Glutamatergic neuron (in vitro differentiated cells): ENCODE data around the gene IRF1. TPM values are rescaled to one million over a fixed set of nuclear protein-coding genes. Genes with fewer than 3 reads are reported as not detected.

Source experiments
- DNase-seq: peaks from one replicate; pipeline ENCODE4 v3.0.0; 2022
- H3K27ac Mint-ChIP-seq: one replicate; pipeline ENCODE4 v1.8.0; 2020; ENCODE audit warnings: mild to moderate bottlenecking, mixed read lengths, inconsistent platforms; ENCODE audit not compliant: unreplicated experiment
- H3K27me3 Mint-ChIP-seq: one replicate; pipeline ENCODE4 v1.8.0; 2020; ENCODE audit warnings: mild to moderate bottlenecking, moderate library complexity, mixed read lengths, inconsistent platforms; ENCODE audit not compliant: unreplicated experiment
- H3K36me3 Mint-ChIP-seq: one replicate; pipeline ENCODE4 v1.8.0; 2020; ENCODE audit warnings: mild to moderate bottlenecking, mixed read lengths, inconsistent platforms; ENCODE audit not compliant: unreplicated experiment
- H3K4me1 Mint-ChIP-seq: one replicate; pipeline ENCODE4 v1.8.0; 2020; ENCODE audit warnings: mild to moderate bottlenecking, low read depth, mixed read lengths, inconsistent platforms; ENCODE audit not compliant: unreplicated experiment
- H3K4me3 Mint-ChIP-seq: one replicate; pipeline ENCODE4 v1.8.0; 2020; ENCODE audit warnings: mild to moderate bottlenecking, mixed read lengths, inconsistent platforms; ENCODE audit not compliant: unreplicated experiment
- H3K9me3 Mint-ChIP-seq: one replicate; pipeline ENCODE4 v1.8.0; 2020; ENCODE audit warnings: mild to moderate bottlenecking, moderate library complexity, mixed read lengths, inconsistent platforms; ENCODE audit not compliant: unreplicated experiment
- total RNA-seq: library from RNA; stranded (reverse); fragmentation: NEBNext Ultra II Directional; extraction: Animal tissue kit (Norgen Biotek cat#: 25700); gene quantifications from one replicate; pipeline ENCODE4 v1.2.1, GENCODE V29; 2021; ENCODE audit not compliant: unreplicated experiment
- TF ChIP-seq, protein P1 (sequence below): fragments of 200-600 bp; sonication (generic); IDR thresholded peaks from one replicate; pipeline ENCODE4 v1.5.0; 2021; ENCODE audit not compliant: partially characterized antibody, unreplicated experiment

Gene IRF1
- total RNA-seq, 1 donor from 2014 or later, result 2.8 TPM

DNA sequence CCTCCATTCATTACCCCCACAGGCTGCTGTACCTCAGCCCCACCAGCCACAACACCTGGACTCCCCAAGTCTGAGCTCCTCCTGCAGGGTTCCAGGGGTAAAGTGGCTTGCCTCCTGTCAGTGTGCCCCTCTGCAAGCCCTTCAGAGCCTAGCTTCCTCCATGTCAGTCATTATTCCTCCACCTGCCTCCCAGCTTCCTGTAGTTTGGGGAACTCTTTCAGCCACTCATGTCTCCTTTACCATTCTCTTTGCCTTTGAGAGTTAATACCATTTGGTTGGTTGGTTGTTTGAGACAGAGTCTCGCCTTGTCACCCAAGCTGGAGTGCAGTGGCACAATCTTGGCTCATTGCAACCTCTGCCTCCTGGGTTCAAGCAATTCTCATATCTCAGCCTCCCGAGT lies 36.2 kb downstream of the IRF1 start:
- Mint-ChIP-seq H3K27ac (no peak overlapping the region), H3K36me3 (no peaks in the 10 kb centered on the region), H3K4me3 (no peak overlapping the region), H3K4me1 (peaks cover 12% of the 10 kb centered on the region), H3K9me3 (peaks cover 5% of the 10 kb centered on the region), H3K27me3 (peaks cover 2% of the 10 kb centered on the region)
- DNase-seq, result no peak
- TF ChIP-seq, protein P1, sequence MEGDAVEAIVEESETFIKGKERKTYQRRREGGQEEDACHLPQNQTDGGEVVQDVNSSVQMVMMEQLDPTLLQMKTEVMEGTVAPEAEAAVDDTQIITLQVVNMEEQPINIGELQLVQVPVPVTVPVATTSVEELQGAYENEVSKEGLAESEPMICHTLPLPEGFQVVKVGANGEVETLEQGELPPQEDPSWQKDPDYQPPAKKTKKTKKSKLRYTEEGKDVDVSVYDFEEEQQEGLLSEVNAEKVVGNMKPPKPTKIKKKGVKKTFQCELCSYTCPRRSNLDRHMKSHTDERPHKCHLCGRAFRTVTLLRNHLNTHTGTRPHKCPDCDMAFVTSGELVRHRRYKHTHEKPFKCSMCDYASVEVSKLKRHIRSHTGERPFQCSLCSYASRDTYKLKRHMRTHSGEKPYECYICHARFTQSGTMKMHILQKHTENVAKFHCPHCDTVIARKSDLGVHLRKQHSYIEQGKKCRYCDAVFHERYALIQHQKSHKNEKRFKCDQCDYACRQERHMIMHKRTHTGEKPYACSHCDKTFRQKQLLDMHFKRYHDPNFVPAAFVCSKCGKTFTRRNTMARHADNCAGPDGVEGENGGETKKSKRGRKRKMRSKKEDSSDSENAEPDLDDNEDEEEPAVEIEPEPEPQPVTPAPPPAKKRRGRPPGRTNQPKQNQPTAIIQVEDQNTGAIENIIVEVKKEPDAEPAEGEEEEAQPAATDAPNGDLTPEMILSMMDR, result no peak

DNA sequence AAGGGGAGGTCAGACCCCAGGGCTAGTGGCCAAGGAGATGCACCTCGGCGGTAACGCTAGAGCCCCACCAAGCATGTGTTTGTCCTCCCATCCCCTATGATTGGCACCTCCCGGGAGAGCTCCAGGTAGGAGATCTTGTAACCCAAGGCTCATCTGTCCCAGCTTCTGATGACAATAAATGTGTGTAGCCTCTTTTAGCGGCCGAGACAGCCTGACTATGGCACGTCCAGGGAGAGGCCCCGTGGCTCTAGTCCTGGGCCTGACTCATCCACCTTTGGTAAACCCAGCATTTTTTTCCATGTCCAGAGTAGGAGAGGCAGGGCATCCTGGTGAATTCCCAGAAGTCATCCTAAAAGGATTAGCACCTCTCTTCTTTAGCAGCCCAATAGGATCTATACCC lies 39.2 kb downstream of the IRF1 start:
- Mint-ChIP-seq H3K4me3 (no peak overlapping the region), H3K36me3 (no peaks in the 10 kb centered on the region), H3K4me1 (peaks cover 6% of the 10 kb centered on the region), H3K27me3 (no peaks in the 10 kb centered on the region), H3K27ac (no peak overlapping the region), H3K9me3 (peaks cover 6% of the 10 kb centered on the region)
- DNase-seq, result no peak
- TF ChIP-seq, protein P1, result no peak

DNA sequence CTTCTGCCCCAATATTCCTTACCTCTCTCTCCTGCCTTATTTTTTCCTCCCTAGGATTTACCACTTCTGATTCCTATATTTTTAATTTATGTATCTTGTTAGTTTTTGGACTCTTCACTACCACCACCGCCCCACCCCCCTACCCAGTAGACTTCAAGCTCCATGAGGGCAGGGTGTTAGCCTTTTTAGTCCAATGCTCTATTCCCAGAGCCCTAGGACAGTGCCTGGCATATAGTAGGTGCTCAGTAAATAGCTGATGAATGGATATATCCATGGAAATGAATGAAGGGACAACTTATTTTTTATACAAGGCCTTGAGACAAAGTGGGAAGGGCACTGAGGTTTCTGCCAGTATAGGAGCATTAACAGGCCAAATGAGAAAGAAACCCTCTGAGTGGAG lies 41.5 kb downstream of the IRF1 start:
- TF ChIP-seq, protein P1, result no peak
- Mint-ChIP-seq H3K36me3 (no peaks in the 10 kb centered on the region), H3K27ac (no peak overlapping the region), H3K27me3 (peaks cover 4% of the 10 kb centered on the region), H3K9me3 (peaks cover 8% of the 10 kb centered on the region), H3K4me3 (no peak overlapping the region), H3K4me1 (no peaks in the 10 kb centered on the region)
- DNase-seq, result no peak

DNA sequence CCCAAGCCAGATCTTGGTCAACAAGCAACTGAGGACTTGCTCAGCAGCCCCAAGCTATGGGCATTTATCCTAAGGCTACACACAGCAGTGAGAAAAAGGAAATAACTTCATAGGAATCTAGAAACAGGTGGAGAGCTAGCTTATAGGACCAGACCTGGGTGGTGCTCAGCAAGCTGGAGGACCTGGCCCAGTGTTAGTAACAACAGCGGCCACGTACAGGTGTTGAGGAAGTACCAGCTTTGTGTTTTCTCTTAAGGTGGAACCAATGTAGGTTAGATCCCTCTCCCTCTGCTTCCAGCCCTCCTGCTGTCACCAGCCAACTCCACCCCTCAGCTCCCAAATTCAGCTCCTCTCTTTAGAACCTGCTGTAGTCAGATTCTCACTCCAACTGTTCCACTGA lies 43.4 kb downstream of the IRF1 start:
- peaks cover 8% of the 10 kb centered on the region for H3K9me3 Mint-ChIP-seq
- no peak overlapping the region for H3K27ac Mint-ChIP-seq
- H3K36me3 Mint-ChIP-seq, result no peaks in the 10 kb centered on the region
- peaks cover 5% of the 10 kb centered on the region for H3K27me3 Mint-ChIP-seq
- no peak for DNase-seq
- TF ChIP-seq, protein P1, result no peak
- no peaks in the 10 kb centered on the region for H3K4me1 Mint-ChIP-seq
- H3K4me3 Mint-ChIP-seq, result no peak overlapping the region

DNA sequence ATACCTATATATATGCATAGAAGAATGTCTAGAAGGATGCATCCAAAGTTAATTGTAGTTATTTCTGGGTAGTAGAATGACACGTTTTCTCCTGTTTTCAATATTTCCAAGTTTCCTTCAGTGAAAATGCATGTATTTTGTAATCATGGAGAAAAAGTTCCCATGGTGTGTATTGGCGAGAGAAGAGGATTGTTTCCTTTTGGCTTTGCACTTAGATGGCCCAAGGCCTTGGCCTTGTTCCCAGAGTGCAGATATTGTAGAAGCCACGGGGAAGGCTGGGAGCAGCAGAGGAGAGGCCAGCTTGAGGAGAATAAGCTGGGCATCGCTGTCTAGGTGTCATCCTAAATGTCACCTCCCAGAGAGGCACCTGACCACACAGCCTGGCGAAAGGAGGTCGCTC lies 44.0 kb downstream of the IRF1 start:
- TF ChIP-seq, protein P1, result no peak
- no peaks in the 10 kb centered on the region for H3K36me3 Mint-ChIP-seq
- H3K27me3 Mint-ChIP-seq, result peaks cover 7% of the 10 kb centered on the region
- no peak for DNase-seq
- peaks cover 8% of the 10 kb centered on the region for H3K9me3 Mint-ChIP-seq
- H3K4me1 Mint-ChIP-seq, result no peaks in the 10 kb centered on the region
- H3K4me3 Mint-ChIP-seq, result no peak overlapping the region
- no peak overlapping the region for H3K27ac Mint-ChIP-seq
